HG03558 (cell line): ENCODE results near the gene S100A7A.

Source experiments
- ATAC-seq: cut with Tn5 transposase; IDR thresholded peaks from one replicate; pipeline ENCODE4 v1.9.1; 2021; ENCODE audit warnings: moderate number of reproducible peaks; ENCODE audit not compliant: unreplicated experiment; ENCODE audit errors: extremely low read depth

The S100A7A gene

DNA sequence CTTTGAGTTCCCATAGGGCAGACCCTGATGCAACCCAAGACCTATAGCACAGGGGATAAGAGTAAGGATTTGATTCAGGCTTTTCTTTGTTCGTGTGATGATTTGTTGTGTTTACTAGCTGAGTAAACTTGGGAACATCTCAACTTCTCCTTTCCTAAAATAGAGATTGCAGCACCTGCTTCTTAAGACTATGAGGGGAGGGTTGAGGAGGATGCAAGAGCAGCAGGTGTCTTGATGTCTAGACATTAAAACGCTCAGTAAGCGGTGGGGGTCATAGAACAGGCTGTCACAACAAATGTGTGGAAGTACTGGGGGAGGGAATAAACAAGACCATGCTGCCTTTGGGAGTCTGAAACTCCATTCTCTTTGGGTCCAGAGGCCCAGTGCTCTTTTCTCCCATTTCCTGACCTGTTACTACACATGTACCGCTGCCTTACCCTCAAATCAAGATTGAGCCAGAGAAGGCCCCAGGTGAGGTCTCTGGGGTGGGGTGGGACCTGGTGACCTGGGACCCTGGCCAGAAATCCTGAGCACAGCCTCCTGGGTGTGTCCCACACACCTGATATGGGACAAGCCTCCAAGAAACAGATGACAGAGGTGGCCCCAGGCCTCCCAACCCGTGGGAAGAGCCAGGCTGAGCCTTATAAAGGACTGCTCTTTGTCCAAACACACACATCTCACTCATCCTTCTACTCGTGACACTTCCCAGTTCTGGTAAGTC, at the start of gene S100A7A:
Gene S100A7A (plus strand): TSS at position 671 of the 721 bp plus-strand sequence. CDS start 1,563 bp downstream, outside the sequence.
- no peak for ATAC-seq

DNA sequence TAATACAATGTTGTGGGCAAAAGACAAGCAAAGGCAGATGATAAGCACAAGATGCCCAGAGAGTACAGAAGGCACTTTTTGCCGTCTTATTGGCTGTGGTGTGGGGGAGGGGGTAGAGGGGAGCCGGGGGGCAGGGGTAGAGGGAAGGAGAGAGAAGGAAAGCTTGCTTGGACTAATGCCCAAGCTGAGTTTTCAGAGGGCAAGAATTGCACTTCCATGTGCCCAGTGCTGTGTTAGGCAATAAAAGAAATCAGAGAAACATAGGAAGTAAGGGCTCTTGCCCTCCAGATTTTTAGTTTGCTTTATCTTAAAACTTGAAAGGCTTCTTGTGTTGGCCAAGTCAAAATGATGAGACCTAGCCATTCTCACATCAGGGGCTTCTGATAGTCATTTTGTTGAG, 49.2 kb upstream of the S100A7A start:
- no peak for ATAC-seq

DNA sequence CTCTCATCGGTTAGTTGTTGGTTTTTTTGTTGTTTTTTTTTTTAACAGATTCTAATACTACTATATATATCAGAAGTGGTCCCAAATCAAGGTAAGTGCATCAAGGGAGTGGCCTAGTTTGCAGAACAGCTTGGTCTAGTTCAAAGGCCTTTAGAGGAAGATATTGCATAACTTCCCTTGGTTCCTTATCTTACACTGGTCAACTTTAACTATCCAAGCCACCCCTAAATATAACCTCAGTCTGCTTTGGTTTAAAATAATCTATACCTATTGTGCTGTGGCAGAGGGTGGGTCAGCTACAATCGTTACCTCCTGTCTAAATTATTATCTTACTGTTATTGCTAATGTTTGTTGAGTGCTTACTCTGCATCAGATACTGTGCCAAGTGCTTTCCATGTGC, 47.8 kb upstream of the S100A7A start:
- ATAC-seq: no peak

DNA sequence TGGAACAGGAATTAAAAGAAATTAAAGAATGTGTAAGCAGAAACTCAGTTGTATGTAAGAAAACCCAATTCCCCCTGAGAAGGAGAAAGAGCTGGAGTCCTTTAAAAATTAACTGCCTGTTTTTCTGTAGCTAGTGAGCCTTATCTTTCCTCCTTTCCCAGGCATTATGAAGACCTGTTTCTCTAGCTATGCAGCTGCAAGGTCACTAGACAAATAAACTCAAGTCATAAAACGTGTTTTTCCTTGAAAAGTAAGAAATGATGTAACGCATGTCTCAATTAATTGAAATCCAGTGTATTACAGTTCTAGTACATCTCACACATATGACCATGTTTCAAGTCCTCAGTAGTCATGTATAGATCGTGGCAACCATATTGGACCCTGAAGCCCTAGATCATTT, 46.2 kb upstream of the S100A7A start:
- ATAC-seq: no peak

DNA sequence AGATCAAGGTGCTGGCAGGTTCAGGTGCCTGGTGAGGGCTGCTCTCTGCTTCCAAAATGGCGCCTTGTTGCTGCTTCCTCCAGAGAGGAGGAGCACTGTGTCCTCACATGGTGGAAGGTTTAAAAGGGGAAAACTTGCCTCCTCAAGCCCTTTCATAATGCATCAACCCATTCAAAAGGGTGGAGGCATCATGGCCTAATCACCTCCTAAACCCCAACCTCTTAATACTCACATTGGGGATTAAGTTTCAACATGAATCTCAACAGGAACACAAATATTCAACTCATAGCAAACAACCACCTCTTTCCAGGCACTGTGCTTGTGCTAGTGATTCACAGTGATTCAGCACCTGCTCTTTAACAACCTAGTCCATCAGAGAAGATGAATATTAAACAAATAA, 45.1 kb upstream of the S100A7A start:
- no peak for ATAC-seq

DNA sequence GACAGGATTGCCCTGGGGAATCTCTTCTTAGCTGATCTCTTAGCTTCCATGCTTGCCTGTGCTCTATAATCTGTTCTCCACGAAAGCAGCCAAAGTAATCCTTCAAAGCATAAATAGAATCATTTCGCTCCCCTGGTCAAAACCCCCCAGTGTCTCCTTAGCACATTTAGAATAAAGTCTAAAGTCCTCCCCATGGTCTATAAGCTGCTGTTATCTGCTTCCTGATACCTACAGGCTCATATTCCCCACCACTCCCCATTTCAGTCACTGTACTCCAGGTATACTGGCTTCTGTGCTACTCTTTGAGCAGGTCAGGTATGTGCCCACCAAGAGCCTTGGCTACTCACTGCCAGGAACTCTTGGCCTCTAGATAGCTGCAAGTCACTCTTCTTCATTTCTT, 43.7 kb upstream of the S100A7A start:
- no peak for ATAC-seq

DNA sequence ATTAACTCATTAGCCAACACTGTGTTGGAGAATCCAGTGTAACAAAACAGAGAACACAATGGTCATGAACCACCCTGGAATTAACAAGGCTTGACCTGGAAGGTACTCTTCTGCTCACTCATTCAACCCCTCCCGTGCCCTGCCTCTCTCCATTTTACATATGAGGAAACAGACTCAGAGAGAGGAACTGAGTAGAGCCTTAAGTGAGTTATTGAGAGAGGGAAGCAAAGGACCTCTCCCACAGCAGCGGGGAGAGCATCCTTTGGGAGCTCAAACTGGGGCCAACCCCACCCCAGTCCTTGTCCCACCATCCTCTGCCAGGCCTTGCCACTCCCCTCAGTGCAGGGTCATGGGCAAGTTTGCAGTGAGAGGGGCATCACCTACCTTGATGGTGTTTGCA, 42.2 kb upstream of the S100A7A start:
- ATAC-seq: no peak

DNA sequence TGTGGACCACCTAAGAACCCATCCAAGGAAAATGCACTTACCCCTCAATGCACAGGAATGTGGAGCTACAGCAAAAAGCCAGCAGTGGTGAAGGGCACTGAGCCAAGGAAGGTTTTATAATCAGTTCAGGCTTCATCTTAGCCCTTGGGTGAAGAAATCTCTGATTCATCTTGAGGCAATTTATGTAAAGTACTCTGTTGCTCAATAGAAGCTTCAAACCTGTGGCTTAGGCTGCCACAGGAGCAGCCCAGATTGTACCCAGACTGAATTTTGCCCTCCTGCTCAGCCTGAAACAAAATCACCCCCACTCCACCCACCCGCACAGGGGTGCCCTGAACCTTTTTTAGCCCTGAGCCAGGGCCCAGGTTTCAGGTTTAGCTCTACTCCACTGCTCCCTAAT, 40.8 kb upstream of the S100A7A start, which contains the start of gene S100A12:
Gene S100A12 (minus strand): TSS at position 111 of the 400 bp plus-strand sequence. CDS start 1,029 bp downstream, outside the sequence.
- ATAC-seq: no peak

DNA sequence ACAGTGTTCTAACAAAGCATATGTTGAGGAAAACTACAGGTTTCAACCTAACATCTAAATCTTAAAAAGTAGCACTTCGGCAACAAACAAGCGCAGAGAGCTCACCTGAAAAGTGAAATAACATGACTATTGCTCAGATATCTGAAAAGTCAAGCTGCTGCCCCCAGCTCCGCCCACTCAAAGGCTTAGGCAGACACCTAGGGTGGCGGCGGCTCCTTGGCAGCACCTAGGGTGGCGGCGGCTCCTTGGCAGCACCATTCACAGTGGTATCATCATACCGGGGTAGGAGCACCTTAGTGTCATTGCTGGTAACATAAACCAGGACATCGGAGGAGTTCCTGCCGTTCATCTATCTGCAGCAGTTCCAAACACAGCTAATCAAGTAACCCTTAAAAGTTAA, 36.7 kb upstream of the S100A7A start:
- no peak for ATAC-seq

DNA sequence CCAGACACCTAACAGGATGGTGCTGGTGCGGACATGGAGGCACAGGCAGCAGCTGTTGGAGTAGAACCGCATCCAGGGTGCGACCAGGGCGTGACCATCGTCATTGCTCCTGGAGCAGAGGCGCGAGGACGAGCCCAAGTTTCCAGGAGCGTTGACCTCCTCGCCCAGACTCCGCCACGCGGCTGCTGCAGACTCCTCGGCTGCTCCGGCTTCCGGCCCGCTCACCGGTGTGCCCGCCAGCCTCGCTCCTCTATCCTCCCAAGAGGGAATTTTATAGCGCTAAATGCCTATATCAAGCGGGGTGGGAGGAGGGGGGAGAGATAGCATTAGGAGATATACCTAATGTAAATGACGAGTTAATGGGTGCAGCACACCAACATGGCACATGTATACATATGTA, 35.6 kb upstream of the S100A7A start:
- no peak for ATAC-seq

DNA sequence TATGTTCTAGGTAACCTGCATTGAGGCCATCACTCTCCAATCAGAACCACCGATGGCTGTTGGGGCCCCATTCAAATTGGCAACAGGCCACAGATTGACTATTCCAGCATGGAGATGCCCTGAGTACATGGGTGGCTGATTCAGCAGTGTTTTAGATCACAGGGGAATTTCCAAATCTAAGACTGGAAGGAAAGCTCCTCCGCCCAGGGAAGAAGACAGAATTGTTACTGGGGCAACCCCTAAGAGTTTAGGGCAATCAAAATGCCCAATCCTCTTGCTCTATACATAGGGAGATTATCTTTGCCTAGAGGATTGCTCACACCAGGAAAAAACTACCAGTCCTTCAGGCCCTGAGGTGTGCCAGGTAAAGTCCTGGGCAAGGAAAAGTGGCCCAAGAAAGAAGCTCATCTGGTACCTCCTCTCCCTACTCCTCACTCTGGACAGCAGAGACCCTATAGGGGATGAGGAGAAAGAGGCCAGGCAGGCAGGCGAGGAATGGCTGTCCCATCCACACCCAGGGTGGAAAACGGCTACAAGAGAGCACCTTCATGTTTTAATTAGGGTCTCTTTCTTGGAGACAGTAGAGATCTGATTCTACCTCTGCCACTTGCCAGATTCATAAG, 31.3 kb upstream of the S100A7A start:
- no peak for ATAC-seq

DNA sequence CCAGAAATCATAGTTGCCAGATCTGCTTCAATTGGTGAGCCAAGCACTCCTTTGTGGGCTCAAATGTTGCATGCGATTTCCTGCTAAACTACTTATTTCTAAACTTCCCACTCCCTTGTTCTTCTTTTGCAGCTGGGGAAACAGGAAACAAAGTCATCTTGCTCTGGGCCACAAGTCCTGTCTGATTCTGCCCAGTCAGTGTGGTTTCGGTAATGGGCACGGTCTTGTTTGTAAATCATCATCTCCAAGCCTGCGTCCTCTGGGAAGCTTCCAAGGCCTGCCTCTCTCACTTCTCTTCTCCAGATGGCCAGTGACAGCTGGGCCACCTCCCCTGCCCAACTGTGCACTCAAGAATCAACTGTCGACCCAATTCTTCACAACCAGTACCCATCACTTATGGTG, 29.8 kb upstream of the S100A7A start:
- no peak for ATAC-seq

DNA sequence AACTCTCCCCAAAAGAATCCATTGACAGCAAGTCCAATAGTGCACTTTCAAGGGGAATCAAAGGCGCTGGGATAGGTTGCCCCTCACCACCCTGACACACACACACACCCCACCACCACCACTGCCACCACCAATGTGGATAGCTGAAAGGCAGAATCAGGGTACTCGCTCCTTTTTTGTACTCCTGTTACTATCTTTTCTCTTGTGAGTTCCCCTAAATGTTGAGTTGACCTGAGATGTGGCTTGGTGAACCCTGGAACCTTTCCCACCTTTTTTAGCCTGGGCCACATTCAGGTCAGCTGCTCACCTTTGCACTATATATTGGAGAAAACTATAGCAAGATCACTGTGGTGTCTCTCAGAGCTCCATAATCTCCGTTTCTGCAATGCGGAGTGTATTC, 29.3 kb upstream of the S100A7A start:
- ATAC-seq: no peak

DNA sequence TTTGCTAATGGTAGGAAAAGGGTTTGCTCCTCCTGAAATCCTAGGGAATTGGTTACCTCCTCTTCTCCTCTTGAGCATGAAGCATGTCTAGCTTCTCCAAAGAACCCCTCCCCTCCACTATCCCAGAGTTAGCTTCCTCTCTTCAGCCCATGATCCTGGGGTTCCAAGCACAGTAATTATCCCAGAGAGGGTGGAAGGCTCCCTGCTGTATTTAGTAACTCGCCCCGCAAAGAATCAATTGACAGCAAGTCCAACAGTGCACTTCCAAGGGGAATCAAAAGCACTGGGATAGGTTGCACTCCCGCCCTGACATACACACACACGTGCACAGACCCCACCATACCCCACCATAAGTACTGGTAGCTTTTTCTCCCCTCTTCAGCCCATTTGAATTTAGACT, 28.5 kb upstream of the S100A7A start:
- ATAC-seq: no peak

DNA sequence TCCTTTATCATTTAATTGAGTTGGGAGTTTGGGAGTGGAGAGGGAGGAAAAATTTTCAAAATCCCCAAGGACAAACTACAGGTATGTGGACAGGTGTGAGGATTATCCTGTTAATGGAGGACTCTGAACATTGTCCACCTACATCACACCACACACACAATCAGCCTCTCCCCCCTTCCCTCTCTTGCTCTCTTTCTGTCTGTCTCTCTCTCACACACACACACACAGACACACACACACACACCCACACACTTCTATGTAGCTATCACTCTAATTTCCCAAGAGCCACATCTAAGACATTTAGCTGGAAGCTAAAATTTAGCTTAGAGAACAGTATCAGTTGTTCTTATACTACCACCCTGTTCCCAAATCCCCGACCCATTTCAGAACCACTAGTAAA, 26.9 kb upstream of the S100A7A start:
- ATAC-seq: no peak

DNA sequence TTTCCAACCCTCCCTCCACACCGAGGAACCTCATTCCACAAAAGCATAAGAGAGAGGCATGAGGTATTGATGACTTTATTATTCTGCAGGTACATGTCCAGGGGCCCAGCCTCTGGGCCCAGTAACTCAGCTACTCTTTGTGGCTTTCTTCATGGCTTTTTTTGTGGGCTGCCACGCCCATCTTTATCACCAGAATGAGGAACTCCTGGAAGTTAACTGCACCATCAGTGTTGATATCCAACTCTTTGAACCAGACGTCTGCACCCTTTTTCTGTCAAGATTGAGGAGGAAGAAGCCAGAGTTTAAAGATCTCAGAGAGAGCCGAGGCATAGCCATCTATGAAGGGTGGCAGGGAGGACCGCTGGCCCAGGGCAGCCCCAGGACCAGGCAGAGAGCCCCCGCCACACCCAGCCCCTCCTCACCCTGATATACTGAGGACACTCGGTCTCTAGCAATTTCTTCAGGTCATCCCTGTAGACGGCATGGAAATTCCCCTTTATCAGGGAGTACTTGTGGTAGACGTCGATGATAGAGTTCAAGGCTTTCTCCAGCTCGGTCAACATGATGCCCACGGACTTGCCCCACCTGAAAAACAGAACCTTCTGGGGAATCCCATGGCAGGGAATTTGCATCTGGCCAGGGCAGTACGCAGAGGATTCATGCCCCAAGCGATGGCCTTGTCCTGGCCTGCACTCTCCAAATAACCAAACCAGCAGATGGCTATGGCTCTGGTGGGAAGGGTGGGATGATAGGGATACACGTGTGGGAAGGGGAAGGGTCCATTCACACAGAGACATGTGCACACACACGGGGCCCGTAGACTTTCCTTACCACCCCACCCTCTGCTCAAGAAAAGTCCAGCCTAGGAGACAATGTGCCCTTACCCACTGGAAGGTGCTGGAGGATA, 26.1 kb upstream of the S100A7A start:
- no peak for ATAC-seq

DNA sequence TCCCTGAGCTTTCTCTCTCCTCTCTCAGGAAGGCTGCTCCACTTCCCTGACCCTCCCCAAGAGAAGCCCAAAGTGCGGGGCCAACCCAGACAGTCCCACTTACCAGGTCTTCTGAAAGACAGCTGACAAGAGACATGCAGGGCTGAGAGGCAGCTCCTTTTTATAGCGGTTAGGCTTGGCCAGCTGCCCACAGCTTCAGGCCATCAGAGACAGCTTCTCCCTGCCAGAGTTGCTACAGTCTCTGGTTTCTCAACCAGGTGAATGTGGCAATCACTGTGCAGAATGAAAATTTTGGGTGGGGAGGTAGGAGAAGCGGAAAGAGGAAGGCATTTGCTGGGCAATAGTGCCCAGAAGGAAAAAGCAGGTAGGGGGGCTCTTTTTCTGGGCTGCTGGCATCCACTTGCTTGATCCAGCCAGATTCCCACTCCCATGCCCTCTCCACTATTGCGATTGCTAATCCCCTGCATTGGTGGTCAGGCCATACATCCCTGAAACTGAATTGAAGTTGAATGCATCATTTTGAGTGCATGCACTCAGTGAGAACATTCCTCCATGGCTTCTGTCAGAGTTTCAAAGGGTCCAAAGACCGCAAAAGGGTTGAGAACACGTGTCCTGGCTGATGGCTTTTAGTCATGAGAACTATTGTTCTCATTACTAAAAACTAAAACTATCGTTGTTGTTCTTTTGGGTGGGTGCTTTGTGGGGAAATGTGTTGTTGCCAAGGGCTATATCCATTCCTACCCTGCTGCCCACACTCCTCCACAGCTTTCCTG, 25.2 kb upstream of the S100A7A start, which contains the start of gene S100A8:
Gene S100A8 (minus strand): TSS at position 136 of the 773 bp plus-strand sequence. CDS start 538 bp downstream, outside the sequence.
- no peak for ATAC-seq

DNA sequence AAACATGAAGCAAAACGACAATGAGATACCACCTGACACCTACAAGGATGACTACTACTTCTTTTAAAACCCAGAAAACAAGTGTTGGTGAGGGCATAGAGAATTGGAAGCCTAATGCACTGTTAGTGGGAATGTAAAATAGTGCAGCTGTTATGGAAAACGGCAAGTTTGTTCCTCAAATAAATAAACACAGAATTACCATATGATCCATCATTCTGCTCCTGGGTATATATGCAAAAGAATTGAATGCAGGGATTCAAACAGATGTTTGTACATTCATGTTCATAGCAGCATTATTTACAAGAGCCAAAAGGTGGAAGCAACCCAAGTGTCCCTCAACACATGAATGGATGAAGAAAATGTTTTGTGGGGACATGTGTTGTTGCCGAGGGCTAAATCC, 24.1 kb upstream of the S100A7A start:
- ATAC-seq: no peak

DNA sequence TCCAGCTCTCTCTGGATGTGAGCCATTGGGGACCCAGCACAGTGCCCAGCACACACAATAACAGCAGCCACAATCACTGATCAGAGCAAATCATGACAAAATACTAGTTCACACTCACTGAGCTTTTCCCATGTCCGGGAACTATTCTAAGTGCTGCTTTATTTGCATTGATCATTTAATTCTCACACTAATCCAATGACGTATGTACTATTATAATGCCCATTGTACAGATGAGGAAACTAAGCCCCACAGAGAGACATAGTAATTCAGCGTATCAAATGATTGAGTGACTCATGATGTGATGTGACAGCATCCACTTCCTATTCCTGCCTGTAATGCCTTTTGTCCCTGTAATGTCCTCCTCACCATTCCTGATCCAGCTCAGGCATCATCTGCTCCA, 23.5 kb upstream of the S100A7A start:
- no peak for ATAC-seq

DNA sequence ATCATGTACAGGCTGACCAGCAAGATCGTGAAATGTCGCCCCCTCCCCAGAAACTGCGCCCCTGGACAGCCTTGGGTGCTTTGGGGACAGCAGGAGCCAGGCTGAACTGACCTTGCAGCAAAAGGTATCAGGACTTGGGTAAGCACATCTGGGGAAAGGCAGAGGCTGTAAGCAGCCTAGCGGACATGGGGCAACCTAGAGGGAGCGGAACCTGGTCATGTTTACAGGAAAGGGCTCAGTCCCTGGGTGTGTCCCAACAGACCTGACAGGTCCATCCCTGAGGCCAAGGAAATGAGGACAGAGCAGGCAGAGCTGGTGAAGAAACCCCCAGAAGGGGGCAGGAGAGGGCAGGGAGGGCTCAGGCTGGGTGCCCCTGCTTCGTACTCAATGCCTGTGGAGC, 22.4 kb upstream of the S100A7A start:
- ATAC-seq: no peak
